Raji (cell line): ENCODE measurements around the gene AKT2.

ENCODE experiments used
- POLR2A ChIP-seq: IDR thresholded peaks from 2 replicates; pipeline ENCODE4 v1.6.1; 2011; ENCODE audit warnings: low read depth, low read length, control low read depth; ENCODE audit not compliant: insufficient read depth

The AKT2 gene

GRCh38 chr19:40225440-40226305, 59.5 kb downstream of the AKT2 start:
- no peak for TF ChIP-seq POLR2A

DNA sequence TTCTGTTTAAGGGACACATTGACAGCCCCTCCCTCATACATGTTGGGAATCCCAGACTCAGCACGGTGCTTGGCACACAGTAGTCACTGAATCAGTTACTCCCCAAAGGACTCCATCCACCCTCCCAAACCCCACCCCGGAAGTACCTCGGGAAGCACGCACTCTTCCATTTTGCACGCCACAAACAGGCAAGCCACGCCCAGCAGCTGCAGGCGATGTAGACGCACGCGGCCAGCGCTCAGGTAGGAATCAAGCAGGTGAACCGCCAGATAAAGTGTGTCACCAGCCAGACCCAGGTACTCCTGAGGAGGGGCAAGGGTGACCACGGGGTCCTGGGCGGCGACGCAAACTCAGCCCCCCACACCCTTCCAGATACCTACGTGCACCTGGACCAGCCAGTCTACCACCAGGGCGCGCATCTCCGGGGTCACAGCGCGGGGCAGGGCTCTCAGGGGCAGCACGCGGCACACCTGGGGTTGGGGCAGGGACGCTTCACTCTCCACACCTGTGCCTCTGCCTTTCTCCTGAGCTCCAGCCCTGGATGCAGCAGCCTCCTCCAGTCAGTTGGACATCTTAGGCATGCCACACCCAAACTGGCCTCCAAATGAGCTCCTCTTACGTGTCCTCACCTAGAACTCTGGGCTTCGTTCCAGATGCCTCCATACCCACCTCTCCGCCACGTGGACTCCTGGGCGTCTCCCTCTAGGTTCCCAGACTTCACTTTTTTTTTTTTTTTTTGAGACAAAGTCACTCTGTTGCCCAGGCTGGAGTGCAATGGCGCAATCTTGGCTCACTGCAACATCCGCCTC, 60.6 kb downstream of the AKT2 start:
- no peak for TF ChIP-seq POLR2A

DNA sequence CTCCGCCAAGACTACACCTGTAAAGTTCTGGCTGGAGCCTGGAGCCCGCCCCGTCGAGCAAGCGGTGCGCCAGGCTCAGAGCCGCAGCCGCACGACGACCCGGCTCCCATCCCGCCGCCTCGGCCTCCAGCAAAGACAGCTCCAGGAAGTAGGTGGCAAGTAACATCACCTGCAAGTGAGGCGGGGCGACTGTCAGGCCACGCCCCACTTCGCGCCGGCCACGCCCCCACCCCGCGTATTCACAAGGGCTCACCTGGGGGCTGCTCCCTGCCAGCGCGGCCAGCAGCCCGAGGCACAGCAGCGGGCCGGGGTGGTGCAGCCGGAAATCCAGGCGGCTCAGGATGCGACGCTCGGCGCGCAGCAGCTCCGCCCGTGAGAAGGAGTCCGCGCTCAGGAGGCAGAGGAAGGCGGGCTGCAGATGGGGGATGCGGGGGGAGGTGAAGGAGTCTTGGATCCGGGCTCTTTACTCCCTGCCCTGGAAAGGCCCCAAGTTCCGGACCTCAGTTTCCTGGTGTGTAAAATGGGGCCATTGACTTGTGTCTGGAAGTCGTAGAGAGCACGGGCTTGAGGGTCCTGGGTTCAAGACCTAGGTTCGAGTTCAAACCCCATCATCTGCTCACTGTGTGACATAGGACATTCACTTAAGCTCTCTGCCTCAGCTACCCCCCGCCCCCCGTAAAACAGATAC, 61.9 kb downstream of the AKT2 start:
- no peak for TF ChIP-seq POLR2A

DNA sequence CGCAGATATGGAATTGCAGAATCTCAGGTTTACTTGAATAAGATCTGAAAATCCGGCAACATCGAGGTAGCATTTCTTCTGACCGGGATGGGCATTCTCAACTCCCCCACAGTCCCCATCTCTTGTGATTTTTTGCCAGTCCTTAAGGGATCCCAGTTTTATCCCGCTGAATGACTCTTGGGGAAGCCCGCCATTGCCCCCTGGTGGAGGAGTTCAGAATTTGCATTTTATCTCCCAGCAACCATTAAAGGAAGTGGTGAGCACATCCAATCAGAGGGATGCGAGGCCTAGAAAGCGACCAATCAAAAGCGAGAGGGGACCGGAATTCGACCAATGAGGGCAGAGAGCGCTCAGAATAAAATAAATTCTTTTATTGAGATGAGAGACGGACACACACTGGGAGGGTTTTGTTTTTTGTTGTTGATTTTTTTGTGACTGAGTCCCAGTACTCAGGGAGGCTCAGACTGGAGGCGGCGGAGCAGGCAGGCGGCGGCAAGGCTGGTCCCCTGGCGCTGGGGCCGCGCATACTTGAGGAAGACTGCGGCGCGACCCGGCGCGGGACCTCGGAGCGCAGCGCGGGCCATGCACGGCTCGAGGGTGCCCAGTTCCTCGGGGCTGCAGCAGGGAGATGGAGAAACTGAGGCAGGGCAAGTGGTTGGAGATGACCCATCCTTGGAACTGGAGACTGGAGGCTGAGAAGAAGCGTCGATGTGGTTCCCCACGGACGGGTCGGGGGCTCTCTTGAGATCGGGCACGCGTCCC, 63.1 kb downstream of the AKT2 start:
- TF ChIP-seq POLR2A = no peak

GRCh38 chr19:40220674-40221073, 64.5 kb downstream of the AKT2 start:
- TF ChIP-seq POLR2A = no peak

- TF ChIP-seq POLR2A = no peak
These were observed 65.3 kb downstream of the AKT2 start for GRCh38 chr19:40219721-40220276.

GRCh38 chr19:40217934-40218890, 66.9 kb downstream of the AKT2 start, which contains the start of gene TTC9B:
TTC9B (minus strand) TSS chr19:40218384; CDS start chr19:40218381, 3 bp downstream.
- no peak for TF ChIP-seq POLR2A

- TF ChIP-seq POLR2A = no peak
These were observed 67.9 kb downstream of the AKT2 start for GRCh38 chr19:40217027-40217810.

DNA sequence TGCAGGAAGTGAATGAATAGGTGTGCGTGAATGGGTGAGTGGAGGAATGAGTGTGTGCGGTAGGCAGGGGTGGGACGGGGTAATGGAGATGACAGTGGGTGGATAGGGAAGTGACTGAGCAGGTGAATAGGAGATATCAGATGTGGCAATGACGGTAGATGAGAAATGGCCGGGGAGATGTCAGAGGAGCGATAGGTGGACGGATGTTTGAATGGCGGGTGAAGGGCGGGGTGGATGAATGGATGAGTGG, 68.4 kb downstream of the AKT2 start:
- TF ChIP-seq POLR2A = no peak

DNA sequence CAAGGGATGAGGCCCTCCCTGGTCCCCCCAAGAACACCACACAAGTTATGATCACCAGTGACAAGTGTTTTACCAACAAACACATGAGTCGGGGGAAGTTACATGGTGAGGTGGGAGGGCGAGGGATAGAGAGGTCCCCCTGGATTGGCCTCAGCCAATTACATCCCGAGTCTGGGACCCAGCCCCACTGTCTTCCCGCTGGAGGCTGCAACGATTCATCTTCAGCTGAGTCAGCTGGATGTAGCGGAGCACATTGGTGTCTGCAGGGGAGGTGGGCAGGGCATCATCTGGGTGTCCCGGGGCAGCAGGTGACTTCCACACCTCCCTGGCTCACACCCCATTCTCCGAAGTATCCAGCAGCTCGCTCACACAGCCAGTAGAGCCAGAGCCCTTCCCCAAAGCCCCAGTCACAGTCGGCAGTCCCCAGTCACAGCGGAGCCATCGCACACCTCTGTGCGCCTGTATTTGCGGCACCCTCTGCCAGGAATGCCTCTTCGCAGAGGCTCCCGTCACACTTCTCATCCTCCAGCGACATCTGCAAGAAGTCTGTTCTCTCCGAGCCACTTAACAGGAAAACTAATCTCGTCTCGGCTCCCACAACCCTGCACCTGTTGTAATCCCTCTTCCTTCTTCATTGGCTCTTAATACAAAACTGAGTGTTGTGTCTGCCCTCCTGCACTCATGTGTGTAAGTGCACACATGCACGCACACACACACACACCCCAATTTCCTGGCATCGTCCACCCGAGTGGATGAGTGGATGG, 69.0 kb downstream of the AKT2 start:
- no peak for TF ChIP-seq POLR2A

DNA sequence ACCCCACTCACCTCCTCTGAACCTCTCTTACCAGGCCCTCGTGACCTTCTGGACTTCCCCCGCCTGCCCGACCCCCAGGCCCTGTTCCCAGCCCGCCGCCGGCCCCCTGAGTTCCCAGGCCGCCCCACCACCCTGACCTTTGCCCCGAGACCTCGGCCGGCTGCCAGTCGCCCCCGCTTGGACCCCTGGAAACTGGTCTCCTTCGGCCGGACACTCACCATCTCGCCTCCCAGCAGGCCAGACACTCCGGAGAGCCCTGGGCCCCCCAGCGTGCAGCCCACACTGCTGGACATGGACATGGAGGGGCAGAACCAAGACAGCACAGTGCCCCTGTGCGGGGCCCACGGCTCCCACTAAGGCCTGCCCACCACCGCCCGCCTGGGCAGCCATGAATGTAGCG, 70.2 kb downstream of the AKT2 start:
- no peak for TF ChIP-seq POLR2A
